ENCODE results near the gene ELP4.

ELP4 gene

DNA sequence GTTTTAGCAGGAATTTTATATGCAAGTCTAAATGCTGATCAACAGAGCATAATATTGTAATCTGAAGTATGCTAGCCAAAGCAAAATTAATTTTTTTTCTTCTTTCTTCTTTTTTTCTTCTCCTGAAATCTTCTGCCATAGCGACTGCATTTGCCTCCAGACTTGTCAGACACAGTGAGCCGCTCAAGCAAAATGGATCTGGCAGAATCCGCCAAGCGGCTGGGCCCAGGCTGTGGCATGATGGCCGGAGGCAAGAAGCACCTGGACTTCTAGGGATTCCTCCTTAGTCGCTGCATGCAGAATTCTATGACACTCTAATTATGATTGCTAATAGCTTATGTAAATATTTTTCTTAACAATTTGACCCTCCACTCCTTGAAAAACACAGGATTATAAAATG is 273.7 kb downstream of the ELP4 start:
- no peak for DNase-seq

DNA sequence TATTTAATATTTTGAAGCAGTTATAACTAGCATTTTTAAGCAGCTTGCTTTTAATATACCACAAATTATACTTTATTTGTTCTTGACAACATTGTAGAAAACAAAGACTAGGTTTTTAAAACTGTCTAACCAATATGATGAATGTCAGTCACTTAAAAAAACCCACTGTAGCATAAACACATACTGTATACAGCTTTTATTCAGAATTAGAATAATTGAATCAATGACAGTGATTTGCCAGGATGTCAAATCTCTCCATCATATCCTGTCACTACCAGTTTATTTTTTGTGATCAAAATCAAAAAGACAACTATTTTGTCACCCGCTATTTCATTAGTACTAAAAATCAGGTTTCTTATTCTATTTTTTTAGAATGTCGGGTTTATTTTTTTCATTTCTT is 275.0 kb downstream of the ELP4 start:
- no peak for DNase-seq

DNA sequence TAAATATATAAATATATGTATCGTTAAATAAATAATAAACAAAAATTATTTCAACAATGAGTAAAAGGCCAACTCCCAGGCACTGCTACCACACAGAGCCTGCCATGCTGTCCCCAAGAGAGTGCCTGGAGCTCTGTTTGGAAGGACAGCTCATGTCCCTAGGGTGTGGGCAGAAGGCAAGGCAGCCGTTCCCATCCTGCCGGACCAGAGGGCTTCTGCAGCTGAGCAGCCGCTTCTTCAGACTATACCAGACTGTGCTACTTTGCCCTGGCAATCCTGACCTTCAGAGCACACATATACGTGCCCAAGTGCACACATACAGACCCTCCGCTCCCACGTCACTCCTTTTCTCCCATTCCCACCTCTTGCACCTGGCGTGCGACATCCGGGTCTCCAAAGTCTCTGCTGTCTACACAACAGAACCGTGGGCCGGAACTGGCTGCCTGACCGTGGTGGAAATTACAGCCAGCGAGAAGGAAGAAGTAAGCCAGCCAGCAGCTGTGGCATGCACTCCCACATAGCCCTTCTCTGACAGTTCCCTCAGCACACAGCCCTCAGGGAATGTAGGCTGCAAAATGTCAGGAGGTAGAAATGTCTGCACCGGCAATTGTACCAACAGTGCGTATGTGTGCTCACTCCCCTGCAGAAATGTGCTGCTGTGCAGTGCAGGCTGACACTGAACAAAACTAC is 277.6 kb downstream of the ELP4 start:
- no peak for DNase-seq

DNA sequence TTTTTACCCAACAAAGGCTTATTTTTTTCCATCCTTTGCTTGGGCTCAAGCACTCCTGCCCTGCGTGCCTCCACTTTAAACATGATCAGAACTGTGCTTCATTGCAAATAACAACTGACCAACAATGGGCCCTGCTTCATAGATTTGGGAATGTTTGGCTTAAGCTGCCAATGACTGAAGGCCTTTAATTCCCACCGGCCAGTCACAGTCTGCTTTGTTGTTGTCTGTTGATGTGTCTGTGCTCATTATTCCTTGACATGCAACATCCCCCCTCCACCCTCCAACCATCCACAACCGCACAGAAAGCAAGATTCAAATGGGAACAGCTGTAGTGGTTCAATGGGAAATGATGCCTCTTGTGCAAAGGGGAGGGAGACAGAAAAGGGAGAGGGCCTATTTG is 278.5 kb downstream of the ELP4 start:
- DNase-seq: no peak

- no peak for DNase-seq
Measured at GRCh38 chr11:31790649-31791048, 281.1 kb downstream of the ELP4 start.

DNA sequence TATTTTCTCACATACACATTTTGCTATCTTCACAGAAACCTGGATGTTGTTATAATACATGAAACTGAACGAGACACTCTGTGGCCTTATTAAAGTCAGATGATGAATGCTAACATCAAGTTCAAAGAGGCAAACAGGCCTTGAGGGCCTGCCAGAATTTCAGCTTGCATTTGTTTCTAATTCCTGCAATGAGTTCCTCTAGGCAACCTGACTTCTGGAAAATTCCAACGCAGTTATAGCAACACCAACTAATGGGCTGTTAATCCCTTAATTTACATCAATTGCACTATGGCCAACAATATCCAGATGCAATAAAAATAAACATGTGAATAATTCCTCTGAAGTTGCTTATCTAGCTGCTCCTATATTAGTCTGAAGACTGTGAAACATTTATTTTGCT is 282.5 kb downstream of the ELP4 start:
- no peak for DNase-seq

DNA sequence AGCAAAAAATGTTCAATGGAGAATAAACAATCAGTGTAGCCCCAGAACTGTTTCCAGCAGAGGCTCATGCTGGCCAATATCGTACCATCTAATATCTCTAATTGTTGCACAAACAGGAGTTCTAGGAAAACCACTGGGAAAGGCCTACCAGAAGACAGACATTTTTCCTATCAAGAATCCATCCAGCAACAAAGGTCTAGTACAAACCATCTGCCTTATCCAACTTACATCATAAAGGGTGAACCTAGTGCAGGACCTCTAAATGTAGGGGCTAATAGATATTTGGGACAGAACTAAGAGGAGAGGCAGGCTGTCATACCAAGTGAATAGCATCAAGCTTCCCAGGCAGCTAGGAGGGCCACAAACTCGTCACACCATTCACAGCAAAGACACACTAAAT is 282.9 kb downstream of the ELP4 start:
- DNase-seq: no peak

GRCh38 chr11:31793264-31793663 is 283.7 kb downstream of the ELP4 start:
- DNase-seq: no peak

DNA sequence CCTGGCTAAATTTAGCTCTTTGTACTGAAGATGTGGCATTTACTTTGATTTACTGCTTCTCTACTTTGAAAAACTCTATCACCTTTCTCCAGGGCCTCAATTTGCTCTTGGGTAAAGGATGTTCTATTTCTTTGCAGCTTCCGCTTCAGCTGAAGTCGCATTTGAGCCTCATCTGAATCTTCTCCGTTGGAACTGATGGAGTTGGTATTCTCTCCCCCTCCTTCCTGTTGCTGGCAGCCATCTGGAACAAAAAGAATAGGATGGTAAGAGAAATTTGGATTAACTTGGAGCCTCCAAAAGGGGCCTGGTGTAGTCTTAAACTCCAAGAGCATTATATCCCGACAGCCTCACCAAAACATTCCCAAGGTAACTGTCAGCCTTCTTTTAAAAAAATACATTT is 285.0 kb downstream of the ELP4 start:
- DNase-seq: no peak

- no peak for DNase-seq
Measured at GRCh38 chr11:31795706-31796498, 286.3 kb downstream of the ELP4 start.

GRCh38 chr11:31796499-31797189 is 287.1 kb downstream of the ELP4 start:
- no peak for DNase-seq

DNA sequence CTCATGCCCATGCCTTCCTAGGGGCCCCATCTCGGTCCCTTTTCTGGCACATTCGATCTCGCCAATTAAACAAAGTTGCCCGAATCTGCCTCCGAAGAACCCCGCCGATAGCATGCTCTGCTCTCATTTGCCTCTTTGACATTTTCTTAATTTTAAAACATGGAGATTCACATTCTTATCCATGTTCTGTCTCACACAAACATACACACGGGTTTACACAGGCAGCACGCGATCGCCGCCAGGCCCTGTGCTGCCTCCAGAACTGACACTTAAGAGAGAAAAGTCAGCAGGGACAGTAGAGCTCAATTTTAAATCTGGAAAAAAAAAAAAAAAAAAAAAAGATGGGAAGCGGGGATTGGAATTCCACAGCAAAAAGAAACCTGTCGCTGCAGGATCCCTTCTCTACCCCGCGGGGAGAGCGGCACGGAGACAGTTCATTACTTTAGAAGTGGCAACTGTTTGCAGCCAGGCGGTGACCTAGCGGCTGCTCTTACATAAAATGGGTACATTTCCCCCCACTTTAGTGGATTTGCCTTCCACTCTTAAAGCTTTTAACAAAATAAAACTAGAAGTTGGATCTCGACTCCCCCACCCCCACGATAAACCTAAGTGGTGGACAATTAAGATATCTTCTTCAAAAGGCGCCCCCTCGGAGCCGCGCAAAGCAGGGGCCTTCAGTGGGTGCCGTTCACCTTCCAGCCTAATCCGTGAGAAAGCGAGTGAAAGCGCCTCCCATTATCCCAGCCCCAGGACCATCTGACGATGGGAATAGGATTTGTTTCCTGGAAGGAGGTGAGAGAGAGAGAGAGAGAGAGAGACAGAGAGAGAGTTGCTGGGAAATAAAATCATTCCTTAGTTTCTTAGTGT is 287.9 kb downstream of the ELP4 start:
- DNase-seq: no peak

DNA sequence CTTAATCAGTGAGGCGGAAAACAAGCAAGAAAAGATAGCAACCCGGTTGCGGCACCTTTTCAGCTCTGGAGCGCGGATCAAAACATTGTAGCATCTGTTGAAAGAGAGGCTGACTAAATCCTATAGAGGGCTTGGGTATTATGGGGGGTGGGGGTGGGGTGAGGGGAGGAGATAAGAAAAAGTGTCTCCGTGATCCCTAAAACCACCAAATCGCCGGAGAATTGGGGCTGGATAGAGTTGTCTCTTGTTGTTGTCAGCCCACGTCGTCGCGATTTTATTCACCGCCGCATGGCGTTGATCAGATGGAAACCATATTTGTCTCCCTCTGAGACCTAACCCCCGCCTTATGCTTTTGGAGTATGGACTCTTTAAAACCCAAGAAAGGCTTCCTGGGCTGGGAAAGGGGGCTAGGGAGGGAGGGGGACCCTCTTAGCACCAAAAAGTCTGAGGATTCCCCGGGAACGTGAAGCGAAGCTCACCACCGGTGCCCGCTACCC is 288.5 kb downstream of the ELP4 start:
- no peak for DNase-seq

GRCh38 chr11:31798554-31799434 is 289.2 kb downstream of the ELP4 start:
- no peak for DNase-seq

DNA sequence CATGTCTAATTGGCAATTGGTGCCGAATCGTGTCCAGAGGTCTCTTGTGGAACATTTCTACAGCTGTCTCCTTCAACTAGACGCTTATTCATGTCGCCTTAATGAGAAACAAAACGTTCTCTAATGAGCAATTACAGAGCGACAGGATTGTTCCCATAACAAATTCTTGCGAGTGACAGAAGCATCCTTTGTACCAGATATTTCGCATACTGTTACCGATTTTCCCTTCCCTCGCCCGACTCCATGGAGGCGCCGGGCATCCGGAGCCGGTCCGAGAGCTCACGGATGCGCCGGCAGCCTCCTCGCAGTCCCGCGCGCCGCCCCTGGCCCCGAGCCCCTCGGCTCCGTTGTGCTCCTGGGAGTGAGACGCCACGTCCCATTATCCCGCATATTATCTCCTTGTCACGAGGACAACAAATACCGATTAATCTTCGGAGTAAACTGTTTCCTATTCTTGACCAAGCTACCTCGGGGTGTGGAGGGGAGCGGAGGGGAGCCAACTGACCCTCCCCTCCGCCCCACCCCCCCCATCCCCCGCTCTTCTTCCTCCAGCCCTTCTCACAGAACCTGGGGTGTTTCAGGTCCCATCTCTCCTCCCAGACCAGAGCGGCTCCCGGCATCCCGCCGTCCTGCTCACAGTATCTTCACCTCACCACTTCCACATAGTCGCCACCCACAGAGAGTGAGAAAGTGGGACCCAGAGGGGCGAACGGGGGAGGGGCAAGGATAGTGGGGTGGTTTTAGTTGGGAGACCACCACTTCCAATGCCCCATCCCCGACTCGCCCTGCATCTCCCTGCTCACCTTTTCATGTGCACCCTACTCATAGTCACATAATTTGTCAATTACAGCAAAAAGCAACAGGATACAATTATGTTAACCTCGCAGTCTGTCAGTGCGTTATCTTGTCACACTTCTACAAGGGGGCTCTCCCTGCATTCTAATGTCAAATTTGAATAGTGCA is 290.1 kb downstream of the ELP4 start:
- no peak for DNase-seq

- no peak for DNase-seq
Measured at GRCh38 chr11:31800398-31801265, 291.1 kb downstream of the ELP4 start.

- DNase-seq: no peak
Measured at GRCh38 chr11:31801298-31801702, 291.7 kb downstream of the ELP4 start.

DNA sequence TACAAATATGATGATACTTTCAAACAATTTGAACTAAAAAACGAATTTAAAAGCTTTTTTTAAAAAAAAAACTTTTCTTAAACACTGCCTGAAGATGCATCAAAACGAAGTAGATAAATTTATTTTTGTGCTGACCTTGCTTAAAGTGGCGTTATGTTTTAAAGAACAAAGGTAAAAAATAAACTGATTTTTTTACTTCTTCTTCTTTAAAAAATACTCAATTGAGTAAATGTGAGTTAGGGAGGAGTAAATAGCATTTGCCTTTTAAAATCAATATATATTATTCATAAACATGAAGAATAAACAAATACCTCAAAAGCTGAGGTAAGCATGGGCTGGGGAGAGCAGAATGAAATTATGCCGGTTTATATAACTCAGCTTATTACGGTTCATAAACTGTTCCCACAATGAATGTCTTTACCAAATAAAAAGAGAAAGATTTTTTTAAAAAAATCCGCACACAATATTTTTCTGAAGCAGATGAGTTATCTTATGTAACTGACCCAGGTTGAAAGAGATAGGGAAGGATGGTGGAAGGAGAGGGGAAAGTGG is 292.5 kb downstream of the ELP4 start:
- no peak for DNase-seq

DNA sequence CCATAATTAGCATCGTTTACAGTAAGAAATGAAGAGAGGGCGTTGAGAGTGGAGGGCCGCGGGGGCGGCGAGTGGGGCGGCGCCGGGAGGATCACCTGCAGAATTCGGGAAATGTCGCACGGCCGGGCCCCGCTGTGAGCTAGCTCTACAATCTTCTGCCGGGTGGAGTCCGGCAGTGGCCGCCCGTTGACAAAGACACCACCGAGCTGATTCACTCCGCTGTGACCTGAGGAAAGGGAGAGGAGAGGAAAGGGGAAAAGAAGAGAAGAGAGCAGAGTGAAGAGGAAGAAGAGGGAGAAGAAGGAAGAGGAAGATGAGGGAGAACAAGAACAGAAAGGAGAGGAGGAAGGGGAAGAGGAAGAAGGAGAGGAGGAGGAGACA is 293.0 kb downstream of the ELP4 start:
- no peak for DNase-seq
